ENCODE measurements around the gene PNMA8A.

Gene PNMA8A

DNA sequence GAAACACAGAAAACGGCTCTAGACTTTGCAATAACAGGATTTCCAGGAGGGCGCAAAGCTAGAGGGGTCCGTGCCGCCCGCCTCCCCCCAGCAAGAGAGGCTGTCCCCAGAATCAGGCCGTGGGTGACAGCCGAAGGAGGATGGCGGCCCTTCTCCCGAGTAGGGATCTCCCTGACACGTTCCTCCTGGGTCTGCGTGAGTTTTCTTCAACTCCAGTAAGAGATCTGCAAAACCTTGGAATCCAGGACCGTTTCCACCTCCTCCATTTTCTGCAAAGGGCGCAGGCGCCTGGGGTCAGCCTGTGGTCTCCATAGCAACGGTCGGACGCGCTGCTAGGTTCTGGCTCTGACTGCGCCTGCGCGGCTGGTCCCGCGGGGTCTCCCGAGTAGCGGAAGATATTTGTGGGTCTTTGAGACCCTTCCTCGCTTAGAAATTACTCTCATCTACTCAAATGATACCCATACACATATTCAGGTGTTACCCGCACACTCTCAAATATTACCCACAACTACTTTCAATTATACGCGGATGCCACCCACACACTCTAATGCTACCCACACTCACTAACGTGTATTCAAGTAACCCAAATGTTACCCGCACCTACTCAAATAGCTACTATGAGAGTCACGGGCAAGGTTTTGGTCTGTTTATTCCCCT is 44.7 kb downstream of the PNMA8A start:
- no peak for DNase-seq

DNA sequence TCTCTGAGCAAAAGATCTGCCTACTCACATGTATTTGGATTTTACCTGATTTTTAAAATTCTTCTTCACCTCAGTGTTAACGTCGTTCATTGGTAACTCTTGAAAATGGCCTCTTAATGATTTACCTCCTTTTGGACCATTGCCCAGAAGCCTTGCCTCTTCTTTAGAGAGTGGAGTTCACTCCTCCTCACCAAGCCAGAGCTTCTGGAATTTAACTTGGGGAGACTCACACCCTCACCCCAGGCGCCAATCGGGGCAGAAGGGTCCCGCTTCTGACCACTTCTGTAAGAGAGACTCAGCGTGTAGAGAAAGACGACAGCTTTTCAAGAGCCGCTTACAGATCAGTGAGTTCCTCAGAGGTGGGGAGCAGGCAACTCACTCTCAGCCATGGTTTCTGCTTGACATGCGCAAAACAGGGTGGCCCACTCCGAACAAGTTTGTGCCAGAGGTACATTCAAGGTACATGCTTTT is 45.3 kb downstream of the PNMA8A start:
- no peak for DNase-seq

GRCh38 chr19:46423188-46423587 is 48.2 kb downstream of the PNMA8A start:
- DNase-seq: no peak

DNA sequence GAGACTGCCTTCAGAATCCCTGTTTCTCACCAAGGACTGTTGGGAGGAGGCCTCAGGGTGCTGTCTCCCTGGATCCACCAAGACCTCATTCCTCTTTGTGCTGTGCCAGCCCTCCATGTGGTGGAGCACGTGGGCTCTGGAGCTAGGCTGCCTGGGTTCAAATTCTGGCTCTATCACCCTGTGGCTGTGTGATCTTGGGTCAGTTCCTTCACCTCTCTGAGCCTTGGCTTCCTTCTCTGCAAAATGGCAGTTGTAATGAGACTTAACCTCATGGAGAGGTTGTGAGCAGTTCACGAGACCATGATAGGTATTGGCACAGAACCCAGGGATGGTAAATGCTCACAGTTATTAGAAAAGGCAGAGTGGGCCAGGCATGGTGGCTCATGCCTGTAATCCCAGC is 49.0 kb downstream of the PNMA8A start:
- no peak for DNase-seq

- no peak for DNase-seq
Measured at GRCh38 chr19:46420056-46420455, 51.3 kb downstream of the PNMA8A start.

Data from activated CD8-positive, alpha-beta memory T cell treated with anti-CD3 and anti-CD28 coated beads, Interleukin-2, amount 50 U/mL, for 48 hours (primary cell).